Upper lobe of left lung (tissue), 4 donors: ENCODE measurements around the gene TNFAIP8L3.

Experiments used
- POLR2A ChIP-seq, 4 donors: fragments of 450-650 bp; IDR thresholded peaks; one replicate each; pipeline ENCODE4 v1.5.1; 2016 to 2017; ENCODE audit warnings: antibody characterized with exemption in 4 of 4, mild to moderate bottlenecking in 2 of 4
- POLR2AphosphoS5 ChIP-seq, 2 donors: sonication (generic); formaldehyde crosslinking; IDR thresholded peaks; one replicate each; pipeline ENCODE4 v1.5.1; 2017; ENCODE audit warnings: antibody characterized with exemption in 2 of 2
- TF ChIP-seq, protein P1 (sequence below), 6 experiments: fragments of 450-650 bp in 4 of 6; fragments of 200-600 bp in 2 of 6; sonication (generic) in 2 of 6; IDR thresholded peaks; one replicate each; pipeline ENCODE4 v1.5.1; 2016 to 2019; ENCODE audit warnings: antibody characterized with exemption in 6 of 6

DNA sequence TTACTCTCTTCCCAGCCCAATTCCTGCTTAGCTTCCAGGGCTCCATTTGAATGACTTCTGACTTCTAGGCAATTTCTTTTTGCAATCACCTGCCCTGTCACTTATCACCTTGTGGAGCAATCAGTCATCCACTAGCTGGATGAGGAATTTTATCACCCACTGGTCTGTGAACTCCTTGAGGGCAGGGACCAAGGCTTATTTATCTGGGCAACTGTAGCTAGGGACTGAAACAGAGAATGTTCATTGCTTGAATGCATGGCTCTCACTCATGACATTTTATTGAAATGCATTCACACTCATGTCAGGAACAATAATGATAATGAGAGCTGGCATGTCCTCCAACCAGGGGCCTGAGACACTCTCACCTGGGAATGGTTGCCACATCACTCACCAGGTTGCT, 15.5 kb downstream of the TNFAIP8L3 start:
- TF ChIP-seq, protein P1, sequence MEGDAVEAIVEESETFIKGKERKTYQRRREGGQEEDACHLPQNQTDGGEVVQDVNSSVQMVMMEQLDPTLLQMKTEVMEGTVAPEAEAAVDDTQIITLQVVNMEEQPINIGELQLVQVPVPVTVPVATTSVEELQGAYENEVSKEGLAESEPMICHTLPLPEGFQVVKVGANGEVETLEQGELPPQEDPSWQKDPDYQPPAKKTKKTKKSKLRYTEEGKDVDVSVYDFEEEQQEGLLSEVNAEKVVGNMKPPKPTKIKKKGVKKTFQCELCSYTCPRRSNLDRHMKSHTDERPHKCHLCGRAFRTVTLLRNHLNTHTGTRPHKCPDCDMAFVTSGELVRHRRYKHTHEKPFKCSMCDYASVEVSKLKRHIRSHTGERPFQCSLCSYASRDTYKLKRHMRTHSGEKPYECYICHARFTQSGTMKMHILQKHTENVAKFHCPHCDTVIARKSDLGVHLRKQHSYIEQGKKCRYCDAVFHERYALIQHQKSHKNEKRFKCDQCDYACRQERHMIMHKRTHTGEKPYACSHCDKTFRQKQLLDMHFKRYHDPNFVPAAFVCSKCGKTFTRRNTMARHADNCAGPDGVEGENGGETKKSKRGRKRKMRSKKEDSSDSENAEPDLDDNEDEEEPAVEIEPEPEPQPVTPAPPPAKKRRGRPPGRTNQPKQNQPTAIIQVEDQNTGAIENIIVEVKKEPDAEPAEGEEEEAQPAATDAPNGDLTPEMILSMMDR (IDR thresholded peaks at IDR 0.05), result no peak
- no peak for TF ChIP-seq POLR2A (IDR thresholded peaks at IDR 0.05)
- TF ChIP-seq POLR2AphosphoS5 (IDR thresholded peaks at IDR 0.05), result no peak
